Measurements from ENCODE around the gene KIF9. TPM values are rescaled to one million over a fixed set of nuclear protein-coding genes. Genes with fewer than 3 reads are reported as not detected.

Gene KIF9
- total RNA-seq, 1 experiment from 2014 or later = 13.1 TPM

DNA sequence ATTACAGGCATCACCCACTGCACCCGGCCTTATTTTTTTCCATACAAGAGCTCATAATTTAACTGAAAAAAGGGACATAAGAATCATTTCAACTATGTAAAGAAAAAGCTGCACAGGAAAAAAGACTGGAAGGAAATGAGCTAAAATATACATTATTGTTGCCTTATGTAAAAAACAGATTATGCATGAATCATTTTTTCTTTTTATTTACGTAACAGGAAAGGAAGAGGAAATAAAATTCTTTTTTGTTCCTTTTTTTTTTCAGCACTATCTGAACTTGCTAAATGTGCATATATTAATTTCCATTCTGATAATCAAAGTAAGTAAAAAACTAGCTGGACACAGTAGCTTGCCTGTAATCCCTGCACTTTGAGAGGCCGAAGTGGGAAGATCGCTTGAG is 12.1 kb downstream of the KIF9 start:
- BruUV-seq (replicated peaks) = no TSS peak
- POLR2A ChIA-PET = no interaction called here

More for the DNA sequence above, 12.1 kb downstream of the KIF9 start:
- ATAC-seq (no peak), DNase-seq (ENCODE audit: low read depth, low spot score) (no peak)
- no peak overlapping the region for H2AFZ ChIP-seq (ENCODE audit: low read depth, low read length, poor library complexity, severe bottlenecking)
- no peaks in the 10 kb centered on the region for H3K79me2 ChIP-seq (ENCODE audit: insufficient read depth, low read length)
- no peaks in the 10 kb centered on the region for H3K27me3 ChIP-seq (ENCODE audit: insufficient read depth, low read length)
- H3K4me1 ChIP-seq (ENCODE audit: control insufficient read depth in 1 of 2, insufficient read depth in 2 of 2, low read length in 2 of 2) = peaks cover 15 to 16% of the 10 kb centered on the region in 2 experiments
- ChIA-PET RAD21 (ENCODE audit: low non-redundant PET in 1 of 2, low total read pairs in 2 of 2, uncharacterized antibody in 2 of 2, unreplicated experiment in 2 of 2) (no interaction called here), CTCF (no interaction called here)
- TF ChIP-seq, protein P1, sequence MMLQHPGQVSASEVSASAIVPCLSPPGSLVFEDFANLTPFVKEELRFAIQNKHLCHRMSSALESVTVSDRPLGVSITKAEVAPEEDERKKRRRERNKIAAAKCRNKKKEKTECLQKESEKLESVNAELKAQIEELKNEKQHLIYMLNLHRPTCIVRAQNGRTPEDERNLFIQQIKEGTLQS (IDR thresholded peaks at IDR 0.05) = no peak
- no peak for TF ChIP-seq ZNF274 (IDR thresholded peaks at IDR 0.05; ENCODE audit: low read depth, low read length)
- TF ChIP-seq ZFX (IDR thresholded peaks at IDR 0.05) = no peak
- no peak for TF ChIP-seq EZH2phosphoT487 (IDR thresholded peaks at IDR 0.05; ENCODE audit: borderline replicate concordance)
- TF ChIP-seq SP1 (IDR thresholded peaks at IDR 0.05; ENCODE audit: low read depth) = no peak
- no peak for TF ChIP-seq ELF1 (IDR thresholded peaks at IDR 0.05; ENCODE audit: borderline replicate concordance, low read depth)
- TF ChIP-seq, protein P2, sequence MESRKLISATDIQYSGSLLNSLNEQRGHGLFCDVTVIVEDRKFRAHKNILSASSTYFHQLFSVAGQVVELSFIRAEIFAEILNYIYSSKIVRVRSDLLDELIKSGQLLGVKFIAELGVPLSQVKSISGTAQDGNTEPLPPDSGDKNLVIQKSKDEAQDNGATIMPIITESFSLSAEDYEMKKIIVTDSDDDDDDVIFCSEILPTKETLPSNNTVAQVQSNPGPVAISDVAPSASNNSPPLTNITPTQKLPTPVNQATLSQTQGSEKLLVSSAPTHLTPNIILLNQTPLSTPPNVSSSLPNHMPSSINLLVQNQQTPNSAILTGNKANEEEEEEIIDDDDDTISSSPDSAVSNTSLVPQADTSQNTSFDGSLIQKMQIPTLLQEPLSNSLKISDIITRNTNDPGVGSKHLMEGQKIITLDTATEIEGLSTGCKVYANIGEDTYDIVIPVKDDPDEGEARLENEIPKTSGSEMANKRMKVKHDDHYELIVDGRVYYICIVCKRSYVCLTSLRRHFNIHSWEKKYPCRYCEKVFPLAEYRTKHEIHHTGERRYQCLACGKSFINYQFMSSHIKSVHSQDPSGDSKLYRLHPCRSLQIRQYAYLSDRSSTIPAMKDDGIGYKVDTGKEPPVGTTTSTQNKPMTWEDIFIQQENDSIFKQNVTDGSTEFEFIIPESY (IDR thresholded peaks at IDR 0.05; ENCODE audit: extremely low read depth, insufficient replicate concordance, low read length) = no peak
- no peak for TF ChIP-seq CEBPB (IDR thresholded peaks at IDR 0.05; ENCODE audit: low read depth)
- TF ChIP-seq POLR2AphosphoS5 (IDR thresholded peaks at IDR 0.05; ENCODE audit: low read depth, low read length) = no peak
- TF ChIP-seq, protein P3, sequence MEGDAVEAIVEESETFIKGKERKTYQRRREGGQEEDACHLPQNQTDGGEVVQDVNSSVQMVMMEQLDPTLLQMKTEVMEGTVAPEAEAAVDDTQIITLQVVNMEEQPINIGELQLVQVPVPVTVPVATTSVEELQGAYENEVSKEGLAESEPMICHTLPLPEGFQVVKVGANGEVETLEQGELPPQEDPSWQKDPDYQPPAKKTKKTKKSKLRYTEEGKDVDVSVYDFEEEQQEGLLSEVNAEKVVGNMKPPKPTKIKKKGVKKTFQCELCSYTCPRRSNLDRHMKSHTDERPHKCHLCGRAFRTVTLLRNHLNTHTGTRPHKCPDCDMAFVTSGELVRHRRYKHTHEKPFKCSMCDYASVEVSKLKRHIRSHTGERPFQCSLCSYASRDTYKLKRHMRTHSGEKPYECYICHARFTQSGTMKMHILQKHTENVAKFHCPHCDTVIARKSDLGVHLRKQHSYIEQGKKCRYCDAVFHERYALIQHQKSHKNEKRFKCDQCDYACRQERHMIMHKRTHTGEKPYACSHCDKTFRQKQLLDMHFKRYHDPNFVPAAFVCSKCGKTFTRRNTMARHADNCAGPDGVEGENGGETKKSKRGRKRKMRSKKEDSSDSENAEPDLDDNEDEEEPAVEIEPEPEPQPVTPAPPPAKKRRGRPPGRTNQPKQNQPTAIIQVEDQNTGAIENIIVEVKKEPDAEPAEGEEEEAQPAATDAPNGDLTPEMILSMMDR (IDR thresholded peaks at IDR 0.05 in 2 of 3, conservative IDR thresholded peaks at IDR 0.05 in 1 of 3; ENCODE audit: borderline replicate concordance in 1 of 3, insufficient read depth in 1 of 3, low read depth in 2 of 3, low read length in 2 of 3) = no peak
- no peak for TF ChIP-seq RAD21 (IDR thresholded peaks at IDR 0.05; ENCODE audit: low read depth)
- TF ChIP-seq FOSL1 (IDR thresholded peaks at IDR 0.05; ENCODE audit: low read depth) = no peak
- TF ChIP-seq, protein P4, sequence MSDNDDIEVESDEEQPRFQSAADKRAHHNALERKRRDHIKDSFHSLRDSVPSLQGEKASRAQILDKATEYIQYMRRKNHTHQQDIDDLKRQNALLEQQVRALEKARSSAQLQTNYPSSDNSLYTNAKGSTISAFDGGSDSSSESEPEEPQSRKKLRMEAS (IDR thresholded peaks at IDR 0.05) = no peak
- no peak for TF ChIP-seq JUND (IDR thresholded peaks at IDR 0.05)
- no peak for TF ChIP-seq TCF7L2 (IDR thresholded peaks at IDR 0.05; ENCODE audit: borderline replicate concordance, extremely low read depth, insufficient read depth, insufficient read length)
- TF ChIP-seq EGR1 (IDR thresholded peaks at IDR 0.05; ENCODE audit: low read depth) = no peak
- TF ChIP-seq POLR2A (IDR thresholded peaks at IDR 0.05; ENCODE audit: borderline replicate concordance, extremely low read depth, insufficient read depth, insufficient read length) = no peak
- TF ChIP-seq EZH2 (IDR thresholded peaks at IDR 0.05) = no peak
- no peak overlapping the region for H3K27ac ChIP-seq (ENCODE audit: low read depth, low read length)
- no peak overlapping the region for H3K9ac ChIP-seq (ENCODE audit: low read length)
- H3K9me3 ChIP-seq (ENCODE audit: control insufficient read depth in 1 of 2, insufficient read depth in 1 of 2, low read depth in 1 of 2, low read length in 2 of 2) = no peaks in the 10 kb centered on the region
- intact Hi-C loops (cut with micrococcal nuclease) = no loop called here
- no peak overlapping the region for H3K4me3 ChIP-seq (replicated peaks in 1 of 2; ENCODE audit: low read depth in 1 of 2, low read length in 2 of 2)
- H3K9me2 ChIP-seq (ENCODE audit: insufficient read depth) = no peaks in the 10 kb centered on the region
- no peak overlapping the region for H3K4me2 ChIP-seq (ENCODE audit: low read length)
- no peaks in the 10 kb centered on the region for H4K20me1 ChIP-seq (ENCODE audit: insufficient read depth)
- H3K36me3 ChIP-seq (ENCODE audit: control insufficient read depth in 1 of 2, insufficient read depth in 2 of 2, low read length in 2 of 2) = no peaks in the 10 kb centered on the region
